HTR-8/SVneo (cell line): ENCODE measurements around the gene CCDC172.

Experiments
- DNase-seq: peaks from one replicate; pipeline ENCODE4 v3.0.0; 2011; ENCODE audit warnings: low spot score, mixed read lengths; ENCODE audit not compliant: insufficient read length
- FAIRE-seq: peaks from 2 replicates; lab custom pipeline; 2011; peaks lifted over from hg19 to GRCh38; lab: Jason Lieb, UNC

Gene CCDC172

GRCh38 chr10:116421815-116422214 lies 97.6 kb downstream of the CCDC172 start:
- no peak for DNase-seq
- no peak for FAIRE-seq

GRCh38 chr10:116427671-116428070 lies 103.4 kb downstream of the CCDC172 start, which contains the start of gene PNLIPRP3:
TSS of gene PNLIPRP3 (plus strand) at chr10:116427847. CDS start at chr10:116428013, 166 bp downstream.
- no peak for FAIRE-seq

GRCh38 chr10:116429288-116429977 lies 105.2 kb downstream of the CCDC172 start:
- FAIRE-seq, result no peak
- DNase-seq, result no peak

More at GRCh38 chr10:116427671-116428070, 103.4 kb downstream of the CCDC172 start, which contains the start of gene PNLIPRP3:
- DNase-seq, result no peak
